Mesenteric fat pad (tissue), 1 donor: ENCODE measurements around the gene JPT1. TPM values are rescaled to one million over a fixed set of nuclear protein-coding genes. Genes with fewer than 3 reads are reported as not detected.

ENCODE experiments used
- DNase-seq: peaks from one replicate; pipeline ENCODE4 v3.0.0-alpha.2; 2020; ENCODE audit warnings: low spot score
- long read RNA-seq: library from polyadenylated mRNA; unstranded; transcript quantifications from one replicate; pipeline ENCODE4 v2.0.0, GENCODE V29; 2020
- total RNA-seq: library from RNA; stranded (reverse); fragmentation: NEBNext Ultra II Directional; extraction: Animal tissue kit (Norgen Biotek cat#: 25700); gene quantifications from one replicate; pipeline ENCODE4 v1.2.1, GENCODE V29; 2021
- donor health status: DM: yes; HTN: yes; CAD: no.

JPT1 gene, protein sequence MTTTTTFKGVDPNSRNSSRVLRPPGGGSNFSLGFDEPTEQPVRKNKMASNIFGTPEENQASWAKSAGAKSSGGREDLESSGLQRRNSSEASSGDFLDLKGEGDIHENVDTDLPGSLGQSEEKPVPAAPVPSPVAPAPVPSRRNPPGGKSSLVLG
- total RNA-seq, result 28.6 TPM
- long read RNA-seq, result 0 reads

DNA sequence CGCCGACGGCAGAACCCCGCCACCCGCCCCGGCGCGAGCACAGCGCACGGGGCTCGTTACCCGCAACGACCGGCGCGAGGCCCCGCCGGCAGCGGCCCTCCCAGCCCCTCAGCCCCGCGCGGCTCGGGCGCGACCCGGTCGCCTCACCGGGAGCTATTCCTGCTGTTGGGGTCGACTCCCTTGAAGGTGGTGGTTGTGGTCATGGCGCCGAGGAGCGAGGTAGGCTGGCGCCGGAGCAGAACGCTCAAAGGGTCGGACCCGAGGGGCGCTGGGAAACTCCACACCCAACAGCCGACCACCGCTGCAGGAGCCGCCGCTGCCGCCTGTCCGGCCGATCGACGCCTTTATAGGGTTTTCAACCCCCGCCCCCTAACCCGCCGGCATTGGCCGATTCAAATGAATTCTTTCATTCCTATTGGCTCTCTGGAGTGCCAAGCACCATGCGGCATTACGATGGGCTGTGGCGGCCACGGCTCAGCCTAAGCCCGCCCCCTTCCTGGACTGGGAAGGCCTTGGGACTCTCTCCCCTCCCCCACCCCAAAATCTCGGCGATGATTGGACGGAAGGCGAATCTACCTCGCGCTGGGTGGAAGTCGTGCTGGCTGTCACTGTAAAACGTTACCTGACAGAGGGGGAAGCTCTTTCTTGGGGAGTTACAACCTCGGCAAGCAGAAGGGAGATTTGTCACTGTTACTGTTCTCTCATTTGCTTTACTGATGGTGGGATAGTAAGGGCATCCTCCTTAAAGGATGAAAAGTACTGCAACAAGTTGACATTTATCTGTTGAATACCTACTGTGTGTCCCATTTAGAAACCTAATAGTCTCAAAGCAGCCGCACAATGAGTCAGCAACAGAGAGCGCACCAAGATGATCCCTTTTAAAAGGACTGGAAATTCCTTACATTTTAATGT is at the start of gene JPT1:
JPT1 (minus strand) TSS at position 318 of the 912 bp plus-strand sequence; CDS start at position 203, 115 bp downstream.
- peak; percentile 98 for DNase-seq

DNA sequence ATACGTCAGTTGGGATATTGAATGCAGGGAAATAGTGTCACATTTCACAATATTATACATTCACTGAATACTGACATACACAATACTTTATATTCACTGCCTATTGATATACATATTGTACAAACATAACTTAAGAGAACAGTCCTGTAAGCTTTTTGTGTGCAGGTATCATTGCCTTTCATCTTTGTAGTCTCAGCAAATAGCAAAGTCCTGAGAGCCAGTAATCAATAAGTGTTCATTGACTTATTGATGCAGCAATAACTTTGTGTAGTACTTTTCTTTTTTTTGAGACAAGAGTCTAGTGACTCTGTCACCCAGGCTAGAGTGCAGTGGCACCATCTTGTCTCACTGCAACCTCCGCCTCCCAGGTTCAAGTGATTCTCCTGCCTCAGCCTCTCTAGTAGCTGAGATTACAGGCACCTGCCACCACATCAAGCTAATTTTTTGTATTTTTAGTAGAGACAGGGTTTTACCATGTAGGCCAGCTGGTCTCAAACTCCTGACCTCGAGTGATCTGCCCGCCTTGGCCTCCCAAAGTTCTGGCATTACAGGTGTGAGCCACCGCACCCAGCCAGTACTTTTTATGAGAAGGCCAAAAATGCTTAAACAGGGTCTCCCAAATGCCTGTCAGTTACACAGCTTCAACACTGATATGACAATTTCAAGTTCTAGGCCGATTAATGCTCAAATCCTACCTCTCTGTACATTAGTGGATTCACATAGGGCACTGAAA is 45.7 kb upstream of the JPT1 start:
- DNase-seq, result no peak

DNA sequence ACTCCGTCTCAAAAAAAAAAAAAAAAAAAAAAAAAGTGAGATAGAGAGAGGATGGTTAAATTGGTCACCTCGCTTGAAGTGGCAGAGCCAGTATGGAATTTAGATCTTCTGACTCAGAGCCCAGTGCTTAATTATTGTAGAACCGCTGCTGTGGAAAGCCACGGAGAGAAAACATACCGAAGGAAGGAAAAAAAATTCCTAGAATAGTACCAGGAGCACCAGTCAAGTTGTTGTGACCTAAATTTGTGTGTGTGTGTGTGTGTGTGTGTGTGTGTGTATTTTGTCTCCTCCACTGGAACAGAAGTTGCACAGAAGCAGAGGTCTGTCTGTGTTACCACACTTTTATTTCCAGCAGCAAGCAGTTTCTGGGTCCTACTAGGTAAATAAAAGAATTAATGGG is 40.6 kb upstream of the JPT1 start:
- DNase-seq, result no peak

DNA sequence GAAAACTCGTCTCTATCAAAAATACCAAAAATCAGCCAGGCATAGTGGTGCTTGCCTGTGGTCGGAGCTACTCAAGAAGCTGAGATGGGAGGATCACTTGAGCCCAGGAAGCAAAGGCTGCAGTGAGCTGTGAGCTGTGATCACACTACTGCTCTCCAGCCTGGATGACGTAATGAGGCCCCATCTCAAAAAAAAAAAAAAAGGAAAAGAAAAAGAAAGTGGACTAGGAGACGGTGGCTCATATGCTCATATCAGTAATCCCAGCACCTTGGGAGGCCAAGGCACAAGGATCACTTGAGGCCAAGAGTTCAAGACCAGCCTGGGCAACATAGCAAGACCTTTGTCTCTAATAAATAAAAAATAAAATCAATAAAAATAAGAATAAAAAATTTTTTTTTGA is 37.3 kb upstream of the JPT1 start:
- DNase-seq, result no peak

DNA sequence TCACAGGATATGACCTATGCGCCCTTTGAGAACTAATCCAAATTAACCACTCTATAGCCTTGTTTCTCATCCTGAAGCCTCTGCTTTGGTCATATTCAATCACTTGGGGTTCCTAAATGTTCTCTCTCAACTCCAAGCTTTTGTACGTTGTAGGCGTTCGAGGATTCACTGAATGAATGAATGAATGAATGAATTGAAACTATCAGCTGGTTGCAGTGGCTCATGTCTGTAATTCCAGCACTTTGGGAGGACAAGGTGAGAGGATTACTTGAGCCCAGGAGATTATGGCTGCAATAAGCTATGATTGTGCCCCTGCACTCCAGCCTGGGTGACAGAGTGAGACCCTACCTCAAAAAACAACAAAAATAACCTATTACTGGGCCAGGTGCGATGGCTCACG is 34.3 kb upstream of the JPT1 start:
- DNase-seq, result no peak

DNA sequence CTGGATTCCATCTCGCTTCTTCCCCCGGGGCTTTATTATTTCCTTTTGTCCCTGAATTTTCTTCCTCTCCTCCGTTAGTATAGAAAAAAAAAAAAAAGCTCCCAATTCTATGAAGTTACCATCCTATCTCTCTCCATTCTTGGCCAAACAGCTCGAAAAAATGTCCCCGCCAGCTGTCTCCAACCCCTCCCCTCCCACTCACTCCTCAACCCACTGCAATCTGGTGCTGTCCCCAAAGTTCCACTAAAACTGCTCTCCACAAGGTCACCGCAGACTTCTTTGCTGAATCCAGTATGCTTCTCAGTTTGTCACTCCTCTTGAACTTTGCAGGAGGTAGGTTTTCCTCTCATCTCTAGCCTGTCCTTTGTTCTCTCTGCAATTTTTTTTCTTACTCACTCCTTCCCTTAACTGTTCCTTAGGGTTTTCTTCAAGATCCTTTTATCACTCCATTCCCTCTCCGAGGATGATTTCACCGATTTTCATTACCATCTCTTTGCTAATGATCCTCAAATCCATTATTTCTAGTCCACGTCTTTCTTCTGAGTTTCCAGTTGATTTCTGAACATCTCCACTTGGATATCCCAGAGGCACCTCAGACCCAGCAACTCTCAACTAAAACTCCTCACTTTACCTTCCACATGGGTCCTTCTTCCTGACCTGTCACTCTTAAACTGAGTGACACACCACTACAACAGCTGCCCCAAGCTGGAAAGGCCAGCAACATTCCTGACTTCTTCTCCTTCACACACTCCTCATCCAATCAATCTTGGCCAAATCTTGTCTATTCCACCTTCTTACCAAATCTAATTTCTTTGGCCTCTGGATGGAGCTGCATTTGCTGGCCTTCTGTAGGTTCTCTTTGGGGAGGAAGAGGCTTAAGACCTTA is 29.9 kb upstream of the JPT1 start:
- DNase-seq, result no peak

DNA sequence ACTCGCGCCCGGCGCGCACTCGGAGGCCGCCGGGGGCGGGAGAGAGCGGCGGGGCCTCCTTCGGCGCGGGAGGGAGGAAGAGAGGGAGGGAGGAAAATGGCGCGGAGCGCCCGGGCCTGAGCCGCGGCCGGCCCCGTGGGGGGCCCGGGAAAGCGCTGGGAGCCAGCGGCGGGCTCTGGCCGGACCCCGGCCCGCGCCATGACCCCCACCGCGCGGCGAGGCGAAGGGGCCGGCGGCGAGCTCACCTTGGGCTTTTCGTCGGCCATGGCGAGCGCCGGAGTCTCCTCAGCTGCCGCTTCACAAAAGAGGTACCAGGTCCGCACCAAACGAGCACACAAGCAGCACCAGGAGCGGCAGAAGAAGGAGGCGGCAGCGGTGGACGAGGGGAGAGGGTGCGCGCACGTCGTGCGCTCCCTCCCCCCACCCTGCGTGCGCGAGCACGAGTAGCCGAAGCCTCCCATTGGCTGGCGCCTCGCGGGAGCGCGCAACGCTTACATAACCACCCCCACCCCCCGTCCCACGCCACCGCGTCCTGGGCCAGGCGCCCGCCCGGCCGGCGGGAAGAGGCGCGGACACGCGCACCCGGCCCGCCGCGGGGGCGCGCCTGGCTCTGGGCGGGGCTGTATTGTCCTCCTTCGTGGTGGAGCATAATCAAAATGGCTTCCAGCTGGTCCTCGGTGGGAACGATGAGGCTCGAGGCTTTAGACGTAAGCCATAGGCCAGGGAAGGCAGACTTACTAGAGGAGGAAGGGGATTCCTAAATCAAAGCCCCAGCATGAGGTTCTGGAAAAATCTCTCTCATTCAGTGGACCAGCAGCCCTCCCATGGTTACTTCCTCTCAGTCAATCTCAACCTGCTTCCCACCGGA is 28.5 kb upstream of the JPT1 start, which contains the start of gene SUMO2:
SUMO2 (minus strand) TSS at position 391 of the 868 bp plus-strand sequence; CDS start at position 266, 125 bp downstream.
- peak; percentile 99 for DNase-seq

DNA sequence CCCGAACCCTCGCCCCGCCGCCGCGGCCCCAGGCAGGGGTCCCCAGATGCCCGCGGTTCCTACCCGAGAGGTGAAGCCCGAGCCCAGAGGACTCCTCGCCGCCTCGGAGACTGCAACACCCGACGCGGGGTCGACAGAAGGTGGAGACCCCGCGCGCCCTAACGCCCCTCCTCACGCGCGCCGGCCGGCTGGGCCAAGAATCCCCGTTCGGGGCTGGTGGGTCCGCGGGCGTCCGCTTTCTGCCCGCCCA is 27.9 kb upstream of the JPT1 start:
- no peak for DNase-seq

DNA sequence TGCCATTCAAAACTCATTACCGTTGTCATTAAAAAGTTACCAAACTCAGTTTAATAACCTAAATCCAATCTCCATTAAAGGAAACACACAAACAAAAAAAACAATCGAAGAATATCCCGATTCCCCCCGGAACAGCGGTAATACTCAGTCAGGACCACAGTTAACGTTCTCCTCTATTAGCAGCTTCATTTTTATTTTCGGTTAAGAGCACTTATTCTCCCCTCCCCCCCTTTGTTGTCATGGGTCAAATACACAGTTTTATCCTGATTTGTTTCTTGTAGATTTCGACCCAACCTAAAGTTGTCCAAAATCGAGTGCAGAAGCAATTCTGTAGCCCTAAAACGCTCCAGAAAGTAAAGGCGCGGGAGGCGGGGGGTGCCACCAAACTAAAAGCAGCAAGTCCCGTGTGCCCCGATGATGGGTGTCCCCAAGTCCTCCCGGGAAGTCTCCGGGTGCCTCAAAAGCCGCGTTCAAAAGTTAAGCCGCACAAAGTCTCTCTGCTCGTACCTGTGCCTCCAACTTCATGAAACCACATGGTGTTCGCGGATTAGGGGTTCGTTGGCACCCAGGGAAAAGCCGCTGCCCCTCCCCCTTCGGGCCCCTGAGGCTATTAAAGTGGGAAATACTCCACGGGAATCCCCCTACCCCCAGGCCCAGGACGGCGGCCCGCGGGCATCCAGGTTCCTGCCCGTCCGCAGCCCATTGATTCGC is 27.5 kb upstream of the JPT1 start:
- no peak for DNase-seq

DNA sequence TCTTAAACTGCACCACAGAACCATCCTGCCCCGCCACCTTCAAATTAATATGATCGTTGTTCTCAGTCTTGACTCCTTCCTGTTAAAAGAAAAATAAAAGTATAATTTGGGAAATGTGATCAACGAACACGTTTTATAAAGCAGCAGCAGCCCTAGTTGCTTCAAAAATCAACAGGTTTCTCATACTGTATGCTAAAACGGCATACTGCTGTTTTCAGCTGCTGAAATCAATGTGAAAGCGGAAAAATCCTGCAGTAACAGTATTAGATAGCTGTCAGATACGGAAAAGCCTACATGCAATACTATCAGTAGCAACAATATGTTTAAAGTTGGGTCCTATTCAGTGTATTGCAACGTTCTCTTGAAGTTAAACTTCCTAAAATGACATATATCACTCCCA is 26.8 kb upstream of the JPT1 start:
- DNase-seq, result no peak

DNA sequence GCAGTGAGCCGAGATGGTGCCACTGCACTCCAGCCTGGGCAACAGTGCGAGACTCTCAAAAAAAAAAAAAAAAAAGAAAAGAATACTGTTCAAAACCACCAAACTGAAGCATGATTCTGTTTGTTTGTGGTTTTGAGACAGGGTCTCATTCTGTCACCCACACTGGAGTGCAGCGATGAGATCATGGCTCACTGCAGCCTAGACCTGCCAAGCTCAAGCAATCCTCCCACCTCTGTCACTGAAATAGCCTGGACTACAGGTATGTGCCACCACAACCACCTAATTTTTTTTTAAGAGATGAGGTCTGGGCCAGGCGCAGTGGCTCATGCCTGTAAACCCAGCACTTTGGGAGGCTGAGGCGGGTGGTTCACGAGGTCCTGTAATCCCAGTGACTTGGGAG is 24.1 kb upstream of the JPT1 start:
- no peak for DNase-seq

DNA sequence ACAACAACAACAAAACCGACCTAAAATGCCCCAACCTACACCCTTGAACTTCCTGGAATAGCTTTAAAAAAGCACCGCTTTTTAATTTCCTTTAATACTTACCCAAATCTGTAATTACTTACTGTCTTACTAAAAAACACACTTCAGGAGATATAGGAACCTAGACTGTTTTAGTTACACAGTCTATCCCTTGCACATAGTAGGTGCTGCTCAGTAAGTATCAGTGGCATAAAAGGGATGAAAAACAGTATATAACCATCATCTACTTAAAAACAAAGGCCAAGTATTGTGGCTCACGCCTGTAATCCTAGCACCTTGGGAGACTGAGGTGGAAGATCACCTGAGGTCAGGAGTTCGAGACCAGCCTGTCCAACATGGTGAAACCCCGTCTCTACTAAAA is 22.3 kb upstream of the JPT1 start:
- no peak for DNase-seq

DNA sequence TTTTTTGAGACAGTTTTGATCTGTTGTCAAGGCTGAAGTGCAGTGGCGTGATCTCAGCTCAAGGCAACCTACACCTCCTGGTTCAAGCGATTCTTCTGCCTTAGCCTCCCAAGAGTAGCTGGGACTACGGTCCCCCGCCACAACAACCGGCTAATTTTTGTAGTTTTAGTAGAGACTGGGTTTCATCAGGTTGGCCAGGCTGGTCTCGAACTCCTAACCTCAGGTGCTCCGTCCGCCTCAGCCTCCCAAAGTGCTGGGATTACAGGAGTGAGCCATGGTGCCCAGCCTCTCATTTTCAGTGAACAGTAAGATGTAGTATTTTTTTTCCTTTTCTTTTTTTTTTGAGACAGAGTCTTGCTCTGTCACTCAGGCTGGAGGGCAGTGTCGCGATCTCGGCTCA is 20.7 kb upstream of the JPT1 start:
- no peak for DNase-seq

DNA sequence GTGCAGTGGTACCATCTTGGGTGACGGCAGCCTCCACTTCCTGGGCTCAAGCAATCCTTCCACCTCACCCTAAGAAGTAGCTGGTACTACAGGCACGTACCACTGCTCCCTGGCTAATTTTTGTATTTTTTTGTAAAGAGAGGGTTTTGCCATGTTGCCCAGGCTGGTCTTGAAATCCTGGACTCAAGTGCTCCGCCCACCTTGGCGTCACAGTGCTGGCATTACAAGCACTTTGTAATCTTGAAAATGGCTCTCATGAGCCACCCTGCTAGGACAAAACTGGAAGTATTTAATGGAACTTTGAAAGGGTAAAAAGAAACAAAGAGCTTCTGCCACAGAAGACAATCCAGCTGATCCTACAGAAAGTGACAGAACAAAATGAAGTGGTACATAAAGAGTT is 19.2 kb upstream of the JPT1 start:
- DNase-seq, result no peak

DNA sequence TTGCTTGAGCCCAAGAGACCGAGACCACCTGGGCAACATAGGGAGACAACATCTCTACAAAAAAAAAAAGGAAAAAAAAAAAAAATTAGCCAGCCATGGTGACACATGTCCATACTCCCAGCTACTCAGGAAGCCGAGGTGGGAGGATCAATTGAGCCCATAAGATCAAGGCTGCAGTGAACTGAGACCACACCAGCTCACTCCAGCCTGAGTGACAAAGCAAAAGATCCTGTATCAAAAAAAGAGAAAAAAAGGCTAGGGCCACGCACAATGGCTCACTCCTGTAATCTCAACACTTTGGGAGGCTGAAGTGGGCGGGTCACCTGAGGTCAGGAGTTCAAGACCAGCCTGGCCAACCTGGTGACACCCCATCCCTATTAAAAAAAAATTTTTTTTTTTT is 14.7 kb upstream of the JPT1 start:
- DNase-seq, result no peak

DNA sequence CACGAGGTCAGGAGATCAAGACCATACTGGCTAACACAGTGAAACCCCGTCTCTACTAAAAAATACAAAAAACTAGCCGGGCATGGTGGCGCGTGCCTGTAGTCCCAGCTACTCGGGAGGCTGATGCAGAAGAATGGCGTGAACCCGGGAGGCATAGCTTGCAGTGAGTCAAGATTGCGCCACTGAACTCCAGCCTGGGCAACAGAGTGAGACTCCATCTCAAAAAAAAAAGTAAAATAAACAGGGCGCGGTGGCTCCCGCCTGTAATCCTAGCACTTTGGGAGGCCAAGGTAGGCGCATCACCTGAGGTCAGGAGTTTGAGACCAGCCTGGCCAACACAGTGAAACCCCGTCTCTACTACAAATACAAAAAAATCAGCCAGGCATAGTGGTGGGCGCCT is 10.3 kb upstream of the JPT1 start:
- DNase-seq, result peak; percentile 33

DNA sequence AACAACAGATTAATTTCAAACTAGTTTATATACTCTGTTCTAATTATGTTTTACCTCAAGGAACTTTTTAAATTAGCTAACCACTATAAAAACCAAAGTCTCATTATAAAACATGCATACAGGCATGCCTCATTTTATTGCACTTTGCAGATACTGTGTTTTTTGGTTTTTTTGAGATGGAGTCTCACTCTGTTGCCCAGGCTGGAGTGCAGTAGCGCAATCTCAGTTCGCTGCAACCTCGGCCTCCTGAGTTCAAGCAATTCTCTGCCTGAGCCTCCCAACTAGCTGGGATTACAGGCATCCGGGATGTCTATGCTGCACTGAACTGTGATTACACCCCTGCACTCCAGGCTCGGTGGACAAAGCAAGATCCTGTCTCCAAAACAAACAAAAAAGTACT is 8.8 kb upstream of the JPT1 start:
- DNase-seq, result peak; percentile 45

DNA sequence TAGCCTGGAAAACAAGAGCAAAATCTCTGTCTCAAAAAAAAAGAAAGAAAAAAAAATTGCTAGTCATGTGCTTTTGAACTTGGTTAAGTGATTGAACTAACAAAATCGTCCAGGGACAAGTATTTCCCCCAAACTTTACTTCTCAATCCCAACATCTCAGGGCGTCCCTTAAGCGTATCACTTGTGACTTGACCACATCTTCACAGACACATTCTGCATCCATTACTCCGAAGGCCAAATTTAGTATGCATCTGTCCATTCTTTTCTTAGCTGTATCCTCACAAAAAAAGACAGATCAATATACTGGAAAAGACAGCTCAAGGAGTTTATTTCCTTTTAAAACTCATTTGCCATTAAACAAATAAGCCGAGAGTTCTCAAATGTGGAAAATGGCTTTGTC is 5.9 kb upstream of the JPT1 start:
- DNase-seq, result no peak

DNA sequence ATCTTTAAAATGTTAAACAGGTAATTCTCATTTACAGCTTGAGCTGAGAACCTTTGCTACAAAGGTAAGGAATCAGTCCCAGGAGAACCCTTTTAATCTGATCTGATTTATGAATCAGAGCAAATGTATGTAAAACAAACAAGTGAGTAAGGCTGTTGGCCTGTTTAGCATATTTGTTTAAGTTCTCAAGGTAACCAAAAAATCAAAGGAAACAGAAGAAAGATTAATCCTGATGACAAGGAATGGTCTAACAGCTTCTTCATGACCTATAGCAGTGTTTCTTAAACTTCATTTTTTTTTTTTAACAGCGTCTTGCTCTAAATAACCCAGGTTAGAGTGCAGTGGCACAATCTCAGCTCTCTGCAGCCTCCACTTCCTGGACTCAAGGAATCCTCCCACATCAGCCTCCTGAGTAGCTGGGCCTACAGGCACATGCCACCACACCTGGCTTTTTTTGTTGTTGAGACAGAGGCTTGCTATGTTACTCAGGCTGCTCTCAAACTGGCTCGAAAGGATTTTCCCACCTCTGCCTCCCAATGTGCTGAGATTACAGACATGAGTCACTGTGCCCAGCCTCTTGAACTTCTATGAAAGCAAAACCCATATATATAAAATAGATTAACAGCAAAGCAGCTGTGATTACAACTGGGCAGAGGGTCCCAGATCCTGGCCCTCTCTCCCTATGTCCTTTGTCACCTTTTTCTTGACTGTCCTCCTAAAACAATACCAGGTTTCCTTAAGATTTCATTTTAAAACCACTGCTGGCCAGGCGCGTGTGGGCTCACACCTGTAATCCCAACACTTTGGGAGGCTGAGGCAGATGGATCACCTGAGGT is 5.1 kb upstream of the JPT1 start:
- DNase-seq, result peak; percentile 20
